Head of caudate nucleus (tissue), 42 donors: ENCODE measurements around the gene SMAD3.
"Not testable (repeated sequence)": the region's sequence is repeated elsewhere in the genome, so short reads cannot be mapped to it uniquely, and the experiment has no call there.

Source experiments
- DNase-seq, 42 donors: peaks; one replicate each; pipeline versions ENCODE4 v3.0.0 to v3.0.0-alpha.2; 2020 to 2021; ENCODE audit warnings: mixed read lengths in 7 of 42
- intact Hi-C: fragments of 100-400 bp; cut with DNase I; formaldehyde crosslinking; loops from one replicate; pipeline ENCODE4 v1.15.0; 2022

The SMAD3 gene

DNA sequence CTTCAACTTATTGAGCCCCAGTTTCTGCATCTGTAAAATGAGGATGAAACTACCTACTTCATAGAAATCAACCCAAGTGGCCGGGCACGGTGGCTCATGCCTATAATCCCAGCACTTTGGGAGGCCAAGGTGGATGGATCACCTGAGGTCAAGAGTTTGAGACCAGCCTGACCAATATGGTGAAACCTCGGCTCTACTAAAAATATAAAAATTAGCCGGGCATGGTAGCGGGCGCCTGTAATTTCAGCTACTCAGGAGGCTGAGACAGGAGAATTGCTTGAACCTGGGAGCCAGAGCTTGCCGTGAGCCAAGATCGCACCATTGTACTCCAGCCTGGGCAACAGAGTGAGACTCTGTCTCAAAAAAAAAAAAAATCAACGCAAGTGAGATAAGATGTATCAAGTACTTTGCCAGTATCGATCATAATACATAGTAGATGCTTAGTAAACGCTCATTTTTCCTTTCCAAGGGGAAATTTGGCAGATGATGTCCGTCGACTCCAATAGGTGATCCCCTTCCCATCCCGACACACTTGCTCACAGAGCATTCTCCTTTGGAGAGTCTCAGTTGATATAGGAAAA, 10.2 kb downstream of the SMAD3 start:
- DNase-seq = not testable (repeated sequence)
- intact Hi-C loops = loop anchor here (10.0 kb wide), 1 partner anchor 131 kb away; no protein-coding TSS in a partner anchor

DNA sequence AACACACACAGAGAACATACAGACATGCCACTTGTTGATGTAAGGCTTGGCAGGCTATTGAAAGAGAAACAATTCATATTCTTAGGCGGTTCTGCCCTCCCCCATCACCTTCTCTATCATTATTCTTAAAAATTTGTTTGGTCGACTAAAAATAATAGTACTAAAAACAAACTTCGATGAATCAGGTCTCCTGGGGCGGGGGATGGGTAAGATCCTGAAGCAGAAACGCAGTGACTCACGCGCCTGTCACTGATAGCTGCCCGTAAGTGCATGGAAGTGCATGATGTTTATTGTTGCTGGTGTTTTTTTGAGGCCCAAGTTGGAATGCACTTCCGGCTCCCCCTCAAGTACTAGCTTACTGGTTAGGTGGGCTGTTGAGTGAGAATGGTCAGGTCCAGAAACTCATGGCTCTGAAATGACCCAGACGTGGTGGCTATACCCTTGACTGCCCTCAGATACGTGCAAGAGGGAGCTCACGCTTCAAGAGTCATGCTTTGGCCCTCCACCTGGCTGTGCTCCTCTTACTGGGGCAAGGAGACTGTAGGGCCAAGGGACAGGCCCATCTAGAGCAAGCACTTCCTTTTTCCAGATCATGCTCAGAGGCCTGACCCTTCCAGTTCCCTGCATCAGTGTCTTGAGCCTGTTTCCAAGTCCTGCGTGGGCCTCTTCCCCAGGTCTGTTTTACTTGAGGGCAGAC, 10.9 kb downstream of the SMAD3 start:
- peak in 2 of 42 donors; percentile 39 to 53 for DNase-seq
- intact Hi-C loops = loop anchor here (10.0 kb wide), 1 partner anchor 131 kb away; no protein-coding TSS in a partner anchor

DNA sequence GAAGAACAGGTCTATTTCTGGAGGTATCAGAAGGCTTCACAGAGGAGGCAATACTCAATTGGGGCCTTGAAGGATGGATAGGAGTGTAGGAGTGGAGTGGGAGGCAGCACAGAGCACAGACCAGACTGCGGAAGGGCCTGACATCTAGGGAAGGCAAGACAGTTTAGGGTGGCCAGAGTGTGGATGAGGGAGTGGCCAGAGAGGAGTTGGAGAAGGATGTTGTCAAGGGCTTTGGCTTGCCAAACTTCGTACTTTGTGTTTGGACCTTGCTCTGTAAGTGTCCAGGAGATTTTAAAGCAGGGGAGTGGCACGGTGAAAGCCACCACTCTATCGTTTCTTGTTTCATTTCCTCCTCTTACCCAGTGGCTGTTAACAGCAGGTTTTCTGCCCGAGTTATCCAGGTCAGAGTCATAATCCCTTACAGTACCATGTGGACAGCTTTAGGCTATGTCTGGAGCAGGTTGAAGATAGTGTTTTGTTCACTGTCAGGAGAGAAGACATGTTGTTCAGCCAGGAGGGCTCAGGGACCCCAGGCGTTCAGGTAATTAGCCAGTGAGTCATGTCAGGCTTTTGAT, 12.3 kb downstream of the SMAD3 start:
- no peak for DNase-seq
- intact Hi-C loops = loop anchor here (10.0 kb wide), 1 partner anchor 133 kb away; no protein-coding TSS in a partner anchor

DNA sequence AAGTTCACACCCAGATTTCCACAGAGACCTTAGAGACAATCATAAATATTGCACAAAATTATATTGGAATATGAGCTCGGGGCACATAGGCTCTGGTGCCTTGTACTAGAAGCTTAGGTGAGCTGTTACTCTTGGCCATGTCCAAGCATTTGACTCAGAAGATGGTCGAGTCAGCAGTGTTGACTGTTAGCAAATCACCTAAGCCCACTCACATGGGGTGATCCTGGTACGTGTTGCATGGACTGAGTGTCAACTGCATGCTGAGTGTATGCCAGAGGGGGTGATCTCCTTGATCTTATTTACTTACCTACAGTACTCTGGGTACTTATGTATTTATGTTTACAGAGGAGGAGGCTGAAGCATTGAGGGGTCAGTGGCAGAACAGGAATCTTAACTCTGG, 14.0 kb downstream of the SMAD3 start:
- DNase-seq = no peak

GRCh38 chr15:67080118-67080899, 14.9 kb downstream of the SMAD3 start:
- intact Hi-C loops = no loop called here
- peak in 1 of 42 donors; percentile 29 for DNase-seq

More for the DNA sequence above, 14.0 kb downstream of the SMAD3 start:
- intact Hi-C loops = loop anchor here (10.0 kb wide), 1 partner anchor 135 kb away; no protein-coding TSS in a partner anchor

DNA sequence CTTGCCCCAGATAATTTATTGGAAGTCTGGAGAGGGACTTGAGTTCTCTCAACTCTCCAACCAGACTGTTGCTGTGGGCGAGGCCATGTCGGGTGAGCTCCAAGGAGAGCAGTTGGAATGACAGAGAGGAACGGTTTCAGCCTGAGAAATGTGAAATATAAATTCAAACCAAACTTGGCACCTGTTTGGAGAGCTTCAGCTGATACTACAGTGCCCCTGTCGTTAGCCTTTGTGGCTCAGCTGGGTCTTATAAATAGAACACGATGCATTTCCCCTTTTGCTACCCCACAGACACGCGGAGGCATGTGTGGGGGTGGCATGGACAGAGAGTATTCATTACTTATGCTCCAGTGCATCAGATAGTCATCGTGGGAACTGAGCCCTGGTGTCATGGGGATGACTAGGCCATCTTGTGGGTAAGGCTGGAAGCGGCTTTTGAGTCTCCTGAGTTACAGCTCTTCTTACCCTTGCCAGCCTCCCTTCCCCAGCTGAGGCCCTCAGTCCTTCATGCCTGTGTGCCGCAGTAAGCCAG, 15.6 kb downstream of the SMAD3 start:
- DNase-seq = peak in 31 of 42 donors; percentile 33 to 85 (median 55)
- intact Hi-C loops = no loop called here

DNA sequence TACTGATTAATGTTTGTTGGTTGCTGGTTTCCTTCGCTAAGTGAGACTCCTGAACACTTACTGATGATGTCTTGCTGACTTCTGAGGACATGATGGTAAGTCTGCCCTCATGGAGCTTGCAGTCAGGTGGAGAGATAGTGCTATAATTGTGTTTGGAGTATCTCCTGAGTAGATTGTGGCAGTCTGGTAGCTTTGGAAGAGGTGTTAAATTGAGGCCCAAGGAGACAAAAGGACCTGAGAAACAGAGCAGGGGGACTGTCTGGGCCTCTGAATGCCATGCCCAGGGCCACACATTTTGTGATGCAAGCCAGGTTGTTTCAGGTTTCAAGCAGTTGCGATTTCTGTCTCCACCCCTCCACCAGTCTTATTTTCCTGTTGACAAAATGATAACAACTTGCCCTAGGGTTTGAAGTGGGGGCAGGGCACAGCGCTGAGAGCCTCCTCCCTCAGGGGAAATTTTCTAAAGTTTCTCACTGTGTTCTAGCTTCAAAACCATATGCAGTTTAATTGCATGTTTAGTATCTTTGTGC, 16.7 kb downstream of the SMAD3 start:
- DNase-seq = no peak
- intact Hi-C loops = no loop called here

- intact Hi-C loops = no loop called here
- no peak for DNase-seq
Observed at GRCh38 chr15:67083135-67083762, 17.8 kb downstream of the SMAD3 start.

DNA sequence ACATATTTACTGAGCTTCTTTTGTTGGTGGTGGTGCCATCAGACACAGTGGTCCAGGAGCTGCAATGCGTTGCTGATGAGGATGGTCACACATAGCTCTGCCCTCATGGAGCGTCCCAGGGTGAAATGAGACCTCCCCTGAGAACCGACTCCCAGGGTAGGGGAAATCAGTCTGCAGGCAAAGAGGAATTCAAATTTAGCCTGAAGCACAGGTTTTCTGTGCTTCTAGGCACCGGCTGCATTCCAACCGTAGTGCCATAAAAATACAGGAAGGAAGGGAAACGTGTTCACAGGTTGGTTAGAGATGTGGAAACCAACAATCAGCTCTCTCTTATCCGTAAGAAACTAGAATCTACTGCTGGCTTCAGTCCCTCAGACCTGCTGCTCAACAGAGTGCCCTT, 19.2 kb downstream of the SMAD3 start:
- no peak for DNase-seq
- intact Hi-C loops = no loop called here

- intact Hi-C loops = no loop called here
- DNase-seq = no peak
Observed at GRCh38 chr15:67085237-67085817, 19.9 kb downstream of the SMAD3 start.

DNA sequence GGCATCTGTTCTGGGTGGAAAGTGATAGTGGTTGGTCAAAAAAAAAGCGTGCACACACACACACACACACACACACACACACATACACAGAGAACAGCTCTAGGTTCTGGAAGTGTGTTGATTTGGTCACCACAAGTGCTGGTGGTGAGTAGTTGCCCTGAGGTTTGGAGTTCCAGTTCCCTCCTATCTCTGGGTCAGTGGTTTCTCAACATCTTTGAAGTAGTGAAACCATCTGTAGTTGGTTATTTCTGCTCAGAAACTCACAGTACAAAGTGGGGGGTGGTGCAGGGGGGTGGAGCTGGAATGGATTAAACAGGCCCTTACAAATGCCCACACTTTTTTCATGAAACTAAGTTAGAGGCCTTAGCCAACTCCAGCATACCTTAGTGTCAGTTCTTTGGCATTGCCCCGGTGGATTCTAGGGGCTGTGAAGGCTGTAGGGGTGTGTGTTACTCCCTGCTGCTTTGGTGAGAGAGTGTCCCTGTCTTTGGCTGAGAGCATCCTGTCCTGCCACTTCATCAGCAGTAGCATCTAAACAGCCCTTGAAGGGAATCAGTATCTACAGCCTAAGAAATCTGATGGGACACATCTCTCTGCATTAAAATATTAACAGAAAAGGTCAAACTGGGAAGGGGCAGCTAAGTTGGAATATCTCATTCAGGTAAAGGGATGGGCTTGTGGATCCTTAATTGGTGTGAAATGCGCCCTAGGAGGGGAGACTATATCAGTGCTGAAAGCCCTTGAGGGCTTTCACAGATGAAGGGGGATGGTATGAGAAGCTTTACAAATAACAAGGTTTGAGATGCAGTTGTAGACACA, 20.6 kb downstream of the SMAD3 start:
- intact Hi-C loops = no loop called here
- DNase-seq = peak in 1 of 42 donors; percentile 18

DNA sequence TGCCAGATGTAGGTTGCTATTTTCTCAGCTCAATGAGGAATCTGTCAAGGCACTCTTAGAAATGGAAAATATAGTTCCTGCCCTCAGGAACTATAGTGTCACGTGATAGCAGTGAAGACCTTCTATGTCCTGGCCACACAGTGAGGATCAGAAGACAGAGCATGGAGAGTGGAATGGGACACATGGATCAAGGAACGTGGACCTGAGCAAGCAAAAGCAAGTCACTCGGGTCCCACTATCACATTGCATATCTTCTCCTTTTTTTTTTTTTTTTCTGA, 21.2 kb downstream of the SMAD3 start:
- intact Hi-C loops = no loop called here

GRCh38 chr15:67087507-67088172, 22.2 kb downstream of the SMAD3 start:
- no peak for DNase-seq
- intact Hi-C loops = no loop called here

More for the DNA sequence above, 21.2 kb downstream of the SMAD3 start:
- DNase-seq = no peak

DNA sequence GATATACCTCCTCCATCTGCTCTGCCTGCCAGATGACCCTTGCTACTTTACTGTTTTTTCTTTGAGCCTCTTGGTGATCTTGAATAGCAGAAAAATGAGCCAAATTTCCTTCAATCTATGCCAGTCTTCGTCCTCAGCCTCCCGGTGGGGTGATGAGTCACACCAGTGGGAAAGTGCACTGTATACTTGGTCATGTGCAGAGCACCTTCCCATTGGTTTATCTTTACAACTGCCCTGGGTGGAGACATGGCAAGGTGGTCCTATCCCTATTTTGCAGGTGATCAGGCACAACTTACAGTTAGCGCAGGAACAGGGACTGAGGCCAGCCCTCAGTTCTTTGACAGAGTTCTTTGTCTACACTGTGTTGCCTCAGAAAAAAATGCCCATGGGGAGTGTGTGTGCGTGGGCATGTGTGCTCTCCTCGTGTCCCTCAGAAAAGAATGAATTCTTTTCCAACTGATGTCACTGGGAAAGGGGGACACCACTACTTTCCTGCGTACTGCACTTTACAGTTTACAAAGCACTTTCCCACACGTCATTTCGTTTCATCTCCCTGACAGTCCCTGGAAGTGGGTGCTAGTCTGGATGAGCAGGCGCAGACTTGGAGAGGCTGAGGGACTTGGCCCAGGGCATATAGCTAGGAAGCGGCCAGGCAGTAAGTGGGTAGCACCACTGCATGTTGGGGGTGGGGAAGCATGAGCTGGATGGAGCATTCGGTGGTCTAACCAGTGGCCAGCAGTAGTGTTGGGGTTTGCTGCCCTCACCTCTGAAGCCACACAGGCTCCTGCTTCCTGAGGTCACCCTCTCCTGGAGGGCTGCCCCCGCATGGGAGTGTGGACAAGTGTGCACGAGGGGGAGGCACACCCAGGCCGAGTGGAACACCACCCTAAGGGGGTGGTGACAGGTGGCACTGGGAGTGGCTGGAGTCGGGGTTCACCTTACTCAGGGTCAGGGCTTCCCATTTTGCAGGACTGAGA, 24.1 kb downstream of the SMAD3 start:
- DNase-seq = peak in 4 of 42 donors; percentile 38 to 71 (median 50)
- intact Hi-C loops = no loop called here

DNA sequence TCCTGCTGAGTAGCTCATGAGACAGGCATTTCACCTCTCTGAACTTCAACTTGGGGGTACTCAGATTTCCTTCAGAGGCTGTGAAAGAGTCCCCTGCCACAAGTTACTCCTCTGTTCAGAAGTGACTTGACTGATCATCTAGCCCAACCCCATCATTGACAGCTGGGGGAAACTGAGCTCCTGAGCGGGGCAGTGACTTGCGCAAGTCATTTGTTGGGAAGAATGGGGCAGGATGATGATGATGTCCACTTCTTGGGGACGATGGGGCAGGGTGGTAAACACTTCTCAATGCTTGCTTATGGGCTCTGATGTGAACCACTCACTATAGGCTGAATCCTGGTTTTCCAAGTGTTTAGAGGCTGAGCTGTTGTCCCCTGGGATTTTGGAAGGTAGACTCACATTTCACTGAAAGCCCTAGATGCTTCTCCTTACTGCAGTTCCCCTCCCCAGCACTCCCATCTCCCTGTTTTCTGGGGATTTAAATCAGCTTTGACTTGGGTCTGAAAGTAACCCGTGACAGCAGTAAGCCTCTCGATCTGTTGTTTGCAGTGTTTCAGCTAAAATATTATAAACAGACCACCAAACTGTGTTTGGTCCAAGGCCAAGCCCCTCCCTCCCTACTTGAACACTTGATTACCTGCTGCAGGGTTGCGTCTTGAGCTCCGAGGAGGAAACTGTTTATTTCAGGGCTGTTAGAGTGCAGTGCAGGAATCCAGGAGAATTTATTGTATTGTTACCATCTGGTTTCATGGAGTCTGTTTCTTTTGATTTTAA, 25.1 kb downstream of the SMAD3 start:
- DNase-seq = no peak
- intact Hi-C loops = no loop called here
